Gastroesophageal sphincter (tissue), 4 donors: ENCODE measurements around the gene PRPF18. TPM values are rescaled to one million over a fixed set of nuclear protein-coding genes. Genes with fewer than 3 reads are reported as not detected.

Experiments
- ATAC-seq: fragments of 150-250 bp; one replicate; pipeline ENCODE4 v1.9.1; 2016; ENCODE audit warnings: mild to moderate bottlenecking, moderate library complexity
- H3K27ac ChIP-seq, 4 donors: fragments of 200-600 bp; sonication (generic) in 3 of 4; 1 replicate in 3 of 4; 2 replicates in 1 of 4; pipeline ENCODE4 v1.5.1; 2016 to 2019
- H3K27me3 ChIP-seq: fragments of 200-600 bp; sonication (generic); one replicate; pipeline ENCODE4 v1.5.1; 2019
- H3K36me3 ChIP-seq, 2 donors: fragments of 200-600 bp; sonication (generic); one replicate each; pipeline ENCODE4 v1.5.1; 2019; ENCODE audit warnings: control low read depth in 1 of 2
- H3K4me1 ChIP-seq, 3 donors: fragments of 200-600 bp; sonication (generic); 1 replicate in 2 of 3; 2 replicates in 1 of 3; pipeline ENCODE4 v1.5.1; 2016 to 2019; ENCODE audit warnings: control low read depth in 2 of 3
- H3K4me3 ChIP-seq, 2 donors: fragments of 200-600 bp; sonication (generic); one replicate each; pipeline ENCODE4 v1.5.1; 2019; ENCODE audit warnings: mild to moderate bottlenecking in 1 of 2, moderate library complexity in 1 of 2
- H3K9me3 ChIP-seq, 3 donors: fragments of 200-600 bp; sonication (generic); one replicate each; pipeline ENCODE4 v1.5.1; 2017 to 2019; ENCODE audit warnings: control low read depth in 2 of 3
- CTCF ChIP-seq, 4 experiments: fragments of 200-600 bp in 2 of 4; fragments of 450-650 bp in 2 of 4; sonication (generic) in 1 of 4; IDR thresholded peaks; one replicate each; pipeline ENCODE4 v1.5.1; 2017 to 2019; ENCODE audit warnings: antibody characterized with exemption in 4 of 4, mild to moderate bottlenecking in 2 of 4, moderate library complexity in 2 of 4
- EP300 ChIP-seq: sonication (generic); formaldehyde crosslinking; IDR thresholded peaks from one replicate; pipeline ENCODE4 v1.6.1; 2017; ENCODE audit warnings: antibody characterized with exemption, mild to moderate bottlenecking
- POLR2A ChIP-seq, 2 donors: fragments of 450-650 bp; IDR thresholded peaks; one replicate each; pipeline ENCODE4 v1.6.1; 2017; ENCODE audit warnings: antibody characterized with exemption in 2 of 2, mild to moderate bottlenecking in 2 of 2, moderate library complexity in 1 of 2
- POLR2AphosphoS5 ChIP-seq: sonication (generic); formaldehyde crosslinking; IDR thresholded peaks from one replicate; pipeline ENCODE4 v1.6.1; 2017; ENCODE audit warnings: antibody characterized with exemption
- WGBS, 2 donors: methylation state at CpG; one replicate each; pipeline ENCODE4 v1.1.5; 2018; ENCODE audit warnings: low coverage in 1 of 2; 5-methylcytosine and 5-hydroxymethylcytosine counted together
- total RNA-seq, 4 donors: library from RNA; depleted of rRNA; stranded (reverse); fragments of >200 nt; gene quantifications; one replicate each; pipeline ENCODE4 v1.1.0, GENCODE V29; 2016

Gene PRPF18
- total RNA-seq, 4 donors from 2014 or later: 22.8 to 32.8 (median 24.0) TPM

- no peaks in the 10 kb centered on the region for H3K36me3 ChIP-seq
- no peak for ATAC-seq
- H3K27me3 ChIP-seq: no peaks in the 10 kb centered on the region
- no peak overlapping the region for H3K4me3 ChIP-seq
- H3K27ac ChIP-seq: no peak overlapping the region
- TF ChIP-seq EP300 (no peak), POLR2AphosphoS5 (no peak), POLR2A (IDR thresholded peaks at IDR 0.05) (no peak), CTCF (IDR thresholded peaks at IDR 0.05) (no peak)
- 69 to 83% methylated on average over 2 of the region's 2 CpGs for WGBS, 2 donors
- H3K4me1 ChIP-seq: no peaks in the 10 kb centered on the region
- H3K9me3 ChIP-seq: no peaks in the 10 kb centered on the region
These were observed 27.6 kb upstream of the PRPF18 start for GRCh38 chr10:13559124-13559700.

GRCh38 chr10:13560597-13560996 is 26.2 kb upstream of the PRPF18 start:
- no peak for ATAC-seq
- H3K9me3 ChIP-seq: no peaks in the 10 kb centered on the region
- TF ChIP-seq CTCF (IDR thresholded peaks at IDR 0.05) (no peak), POLR2AphosphoS5 (no peak), EP300 (no peak), POLR2A (IDR thresholded peaks at IDR 0.05) (no peak)
- H3K36me3 ChIP-seq: no peaks in the 10 kb centered on the region
- no peaks in the 10 kb centered on the region for H3K4me1 ChIP-seq
- no peak overlapping the region for H3K4me3 ChIP-seq
- H3K27ac ChIP-seq: no peak overlapping the region
- H3K27me3 ChIP-seq: no peaks in the 10 kb centered on the region

GRCh38 chr10:13563481-13564445 is 23.0 kb upstream of the PRPF18 start:
- H3K4me3 ChIP-seq: no peak overlapping the region
- WGBS, 2 donors: 87 to 95% methylated on average over 9 to 10 of the region's 11 CpGs
- no peak overlapping the region for H3K27ac ChIP-seq
- no peaks in the 10 kb centered on the region for H3K27me3 ChIP-seq
- H3K36me3 ChIP-seq: no peaks in the 10 kb centered on the region
- no peaks in the 10 kb centered on the region for H3K9me3 ChIP-seq
- no peaks in the 10 kb centered on the region for H3K4me1 ChIP-seq
- ATAC-seq: no peak
- TF ChIP-seq POLR2A (IDR thresholded peaks at IDR 0.05) (no peak), CTCF (IDR thresholded peaks at IDR 0.05) (no peak), EP300 (no peak), POLR2AphosphoS5 (no peak)

GRCh38 chr10:13564576-13564975 is 22.2 kb upstream of the PRPF18 start:
- H3K27me3 ChIP-seq: no peaks in the 10 kb centered on the region
- no peak for ATAC-seq
- no peak overlapping the region for H3K27ac ChIP-seq
- no peaks in the 10 kb centered on the region for H3K4me1 ChIP-seq
- H3K36me3 ChIP-seq: no peaks in the 10 kb centered on the region
- no peaks in the 10 kb centered on the region for H3K9me3 ChIP-seq
- TF ChIP-seq POLR2A (IDR thresholded peaks at IDR 0.05) (no peak), EP300 (no peak), CTCF (IDR thresholded peaks at IDR 0.05) (no peak), POLR2AphosphoS5 (no peak)
- no peak overlapping the region for H3K4me3 ChIP-seq
- 83 to 89% methylated on average over 3 of the region's 3 CpGs for whole genome bisulfite sequencing, 2 donors

GRCh38 chr10:13567030-13567429 is 19.7 kb upstream of the PRPF18 start:
- ATAC-seq: no peak

More at GRCh38 chr10:13567030-13567429, 19.7 kb upstream of the PRPF18 start:
- H3K36me3 ChIP-seq: no peaks in the 10 kb centered on the region
- 100% methylated on average over 1 of the region's 1 CpG for WGBS, 2 donors
- no peak overlapping the region for H3K4me3 ChIP-seq
- no peaks in the 10 kb centered on the region for H3K4me1 ChIP-seq
- H3K27ac ChIP-seq: no peak overlapping the region
- TF ChIP-seq CTCF (IDR thresholded peaks at IDR 0.05) (no peak), EP300 (no peak), POLR2A (IDR thresholded peaks at IDR 0.05) (no peak), POLR2AphosphoS5 (no peak)
- H3K9me3 ChIP-seq: no peaks in the 10 kb centered on the region
- H3K27me3 ChIP-seq: no peaks in the 10 kb centered on the region
